H54 (cell line): ENCODE results near the gene JAKMIP2.
A peak's percentile ranks its signal among the peaks of the same experiment; 100 is the strongest.
"Not testable (repeated sequence)": the region's sequence is repeated elsewhere in the genome, so short reads cannot be mapped to it uniquely, and the experiment has no call there.

Experiments
- DNase-seq: peaks from one replicate; pipeline ENCODE4 v3.0.0; 2011; ENCODE audit warnings: low spot score, mixed read lengths; ENCODE audit not compliant: insufficient read length
- FAIRE-seq: peaks from 3 replicates; lab custom pipeline; 2011; peaks lifted over from hg19 to GRCh38; lab: Jason Lieb, UNC
- POLR2A ChIP-seq: IDR thresholded peaks from 2 replicates; pipeline ENCODE4 v1.6.1; 2011; ENCODE audit warnings: low read depth, mild to moderate bottlenecking, low read length

Gene JAKMIP2

GRCh38 chr5:147558826-147559225 lies 223.7 kb downstream of the JAKMIP2 start:
- DNase-seq (peak; percentile 18), FAIRE-seq (peak; percentile 58)
- TF ChIP-seq POLR2A: no peak

- FAIRE-seq: no peak
- TF ChIP-seq POLR2A: no peak
- DNase-seq: no peak
Measured at GRCh38 chr5:147557876-147558745, 224.4 kb downstream of the JAKMIP2 start.

- FAIRE-seq: no peak
- no peak for DNase-seq
Measured at GRCh38 chr5:147555176-147555575, 227.4 kb downstream of the JAKMIP2 start.

GRCh38 chr5:147554261-147554817 lies 228.2 kb downstream of the JAKMIP2 start:
- no peak for TF ChIP-seq POLR2A
- no peak for DNase-seq
- FAIRE-seq: no peak

More at GRCh38 chr5:147555176-147555575, 227.4 kb downstream of the JAKMIP2 start:
- no peak for TF ChIP-seq POLR2A

- not testable (repeated sequence) for FAIRE-seq, DNase-seq
Measured at GRCh38 chr5:147553817-147554216, 228.7 kb downstream of the JAKMIP2 start.

GRCh38 chr5:147552897-147553296 lies 229.6 kb downstream of the JAKMIP2 start:
- no peak for TF ChIP-seq POLR2A
- DNase-seq (no peak), FAIRE-seq (no peak)

GRCh38 chr5:147551677-147552076 lies 230.9 kb downstream of the JAKMIP2 start:
- no peak for TF ChIP-seq POLR2A
- FAIRE-seq: no peak

GRCh38 chr5:147547730-147548129 lies 234.8 kb downstream of the JAKMIP2 start:
- TF ChIP-seq POLR2A: no peak
- DNase-seq (no peak), FAIRE-seq (peak; percentile 82)

More at GRCh38 chr5:147551677-147552076, 230.9 kb downstream of the JAKMIP2 start:
- DNase-seq: no peak

GRCh38 chr5:147544556-147544955 lies 238.0 kb downstream of the JAKMIP2 start:
- FAIRE-seq (no peak), DNase-seq (no peak)
- no peak for TF ChIP-seq POLR2A

- FAIRE-seq (peak; percentile 80), DNase-seq (peak; percentile 31)
- TF ChIP-seq POLR2A: no peak
Measured at GRCh38 chr5:147539053-147539452, 243.5 kb downstream of the JAKMIP2 start.

GRCh38 chr5:147538236-147538635 lies 244.3 kb downstream of the JAKMIP2 start:
- FAIRE-seq (peak; percentile 41), DNase-seq (no peak)
- TF ChIP-seq POLR2A: no peak
